Fibroblast of mammary gland (primary cell): Measurements from ENCODE around the gene METTL25B.

Experiments
- DNase-seq: peaks from one replicate; pipeline ENCODE4 v3.0.0-alpha.2; 2010; ENCODE audit warnings: low read depth
- H3K4me3 ChIP-seq: 2 replicates; pipeline ENCODE4 v1.5.1; 2011; ENCODE audit warnings: low read depth, mild to moderate bottlenecking, low read length, moderate library complexity; ENCODE audit not compliant: control insufficient read depth
- CTCF ChIP-seq: conservative IDR thresholded peaks from 2 replicates; pipeline ENCODE4 v1.5.1; 2011; ENCODE audit warnings: low read depth, low read length, inconsistent platforms; ENCODE audit not compliant: control insufficient read depth, insufficient read depth

The METTL25B gene

GRCh38 chr1:156693848-156694689 is 34.2 kb upstream of the METTL25B start:
- DNase-seq, result no peak
- no peak for TF ChIP-seq CTCF
- no peak overlapping the region for H3K4me3 ChIP-seq

GRCh38 chr1:156694690-156694962 is 33.6 kb upstream of the METTL25B start:
- no peak for TF ChIP-seq CTCF
- no peak for DNase-seq
- H3K4me3 ChIP-seq, result no peak overlapping the region

GRCh38 chr1:156696755-156697154 is 31.5 kb upstream of the METTL25B start:
- no peak overlapping the region for H3K4me3 ChIP-seq
- DNase-seq, result no peak
- TF ChIP-seq CTCF, result no peak

GRCh38 chr1:156697481-156697880 is 30.8 kb upstream of the METTL25B start:
- TF ChIP-seq CTCF, result no peak
- no peak overlapping the region for H3K4me3 ChIP-seq
- no peak for DNase-seq

GRCh38 chr1:156698995-156699394 is 29.3 kb upstream of the METTL25B start:
- H3K4me3 ChIP-seq, result no peak overlapping the region
- DNase-seq, result no peak
- TF ChIP-seq CTCF, result no peak

GRCh38 chr1:156700736-156701531 is 27.3 kb upstream of the METTL25B start:
- no peak overlapping the region for H3K4me3 ChIP-seq
- TF ChIP-seq CTCF, result no peak
- DNase-seq, result no peak
